ENCODE data around the gene CDS1. TPM values are rescaled to one million over a fixed set of nuclear protein-coding genes. Genes with fewer than 3 reads are reported as not detected.

The CDS1 gene
- total and polyA plus RNA-seq, 2 experiments from 2014 or later = 10.0 to 22.6 TPM

- no peak for TF ChIP-seq CREB1 (CRISPR knock-in tag; IDR thresholded peaks at IDR 0.05; ENCODE audit: low read depth)
- TF ChIP-seq CTCF (conservative IDR thresholded peaks at IDR 0.05; ENCODE audit: low read depth in 2 of 2) = no peak
- TF ChIP-seq JUNB (IDR thresholded peaks at IDR 0.05; ENCODE audit: unreplicated experiment) = no peak
- TF ChIP-seq ETS1 (IDR thresholded peaks at IDR 0.05) = no peak
- no peak for TF ChIP-seq ZNF114 (CRISPR knock-in tag; IDR thresholded peaks at IDR 0.05)
- TF ChIP-seq POLR2AphosphoS5 (IDR thresholded peaks at IDR 0.05; ENCODE audit: low read depth) = no peak
These were observed 3.5 kb upstream of the CDS1 start (continued) for GRCh38 chr4:84579403-84579776.

GRCh38 chr4:84582302-84582987, 482 bp upstream of the CDS1 start:
- peak overlapping the region; percentile 3 for H3K27ac Mint-ChIP-seq
- Histone ChIP-seq H2AFZ (peak overlapping the region; percentile 64; the same call in 1 of the 2 replicates), H3K36me3 (ENCODE audit: insufficient read depth) (no peaks in the 10 kb centered on the region), H3K4me3 (peak overlapping the region; percentile 63), H4K20me1 (replicated peaks; ENCODE audit: insufficient read depth) (0 out of 2 replicates have a peak, but pooled peaks cover 6% of the 10 kb centered on the region), H3K4me1 (ENCODE audit: insufficient read depth) (peaks cover 33% of the 10 kb centered on the region), H3K27ac (ENCODE audit: low read depth) (peak overlapping the region; percentile 76), H3K27me3 (ENCODE audit: insufficient read depth) (peaks cover 18% of the 10 kb centered on the region; the same call in 1 of the 2 replicates), H3F3A (replicated peaks; ENCODE audit: low read depth) (peaks cover 8% of the 10 kb centered on the region; the same call in 1 of the 2 replicates), H3K4me2 (peak overlapping the region; percentile 86), H3K9me2 (ENCODE audit: insufficient read depth) (no peaks in the 10 kb centered on the region), H3K79me2 (replicated peaks; ENCODE audit: insufficient read depth) (peaks cover 38% of the 10 kb centered on the region)
- peaks cover 17% of the 10 kb centered on the region for H3K36me3 Mint-ChIP-seq (ENCODE audit: low read depth)
- ATAC-seq (peak; percentile 77), DNase-seq (ENCODE audit: low spot score) (peak; percentile 97)
- peak overlapping the region; percentile 71 for H3K4me3 Mint-ChIP-seq
- H3K4me1 Mint-ChIP-seq = peaks cover 56% of the 10 kb centered on the region
- H3K9me3 Mint-ChIP-seq = peaks cover 18% of the 10 kb centered on the region
- H3K27me3 Mint-ChIP-seq (ENCODE audit: insufficient read depth, low read depth, poor library complexity) = peaks cover 14% of the 10 kb centered on the region
- TF ChIP-seq CTCF (conservative IDR thresholded peaks at IDR 0.05; ENCODE audit: low read depth in 2 of 2) (no peak), EZH2 (IDR thresholded peaks at IDR 0.05; ENCODE audit: low read depth, unreplicated experiment) (no peak), NANOG (IDR thresholded peaks at IDR 0.05; ENCODE audit: borderline replicate concordance) (no peak), ETS1 (IDR thresholded peaks at IDR 0.05) (no peak), STAT1 (IDR thresholded peaks at IDR 0.05; ENCODE audit: unreplicated experiment) (no peak), REST (IDR thresholded peaks at IDR 0.05; ENCODE audit: unreplicated experiment) (no peak), CREB1 (CRISPR knock-in tag; IDR thresholded peaks at IDR 0.05; ENCODE audit: low read depth) (peak; percentile 92), ZNF114 (CRISPR knock-in tag; IDR thresholded peaks at IDR 0.05) (no peak), EZH2phosphoT487 (IDR thresholded peaks at IDR 0.05; ENCODE audit: unreplicated experiment) (no peak), POLR2AphosphoS5 (IDR thresholded peaks at IDR 0.05; ENCODE audit: low read depth) (peak; percentile 55)
